ENCODE data around the gene ATP2B2.

The ATP2B2 gene

GRCh38 chr3:10455545-10455914 lies 49.9 kb downstream of the ATP2B2 start:
- no peak for TF ChIP-seq ZNF274 (IDR thresholded peaks at IDR 0.05; ENCODE audit: low read depth, low read length)
- no peak overlapping the region for H3K4me3 ChIP-seq (ENCODE audit: low read length)

- no peak overlapping the region for H3K4me3 ChIP-seq (ENCODE audit: low read length)
- TF ChIP-seq ZNF274 (IDR thresholded peaks at IDR 0.05; ENCODE audit: low read depth, low read length) = no peak
These were observed 50.4 kb downstream of the ATP2B2 start for GRCh38 chr3:10454907-10455544.

GRCh38 chr3:10453431-10454163 lies 51.8 kb downstream of the ATP2B2 start:
- no peak overlapping the region for H3K4me3 ChIP-seq (ENCODE audit: low read length)
- TF ChIP-seq ZNF274 (IDR thresholded peaks at IDR 0.05; ENCODE audit: low read depth, low read length) = no peak

- H3K4me3 ChIP-seq (ENCODE audit: low read length) = no peak overlapping the region
- TF ChIP-seq ZNF274 (IDR thresholded peaks at IDR 0.05; ENCODE audit: low read depth, low read length) = no peak
These were observed 54.6 kb downstream of the ATP2B2 start for GRCh38 chr3:10450494-10451440.

GRCh38 chr3:10449436-10449835 lies 56.0 kb downstream of the ATP2B2 start:
- H3K4me3 ChIP-seq (ENCODE audit: low read length) = no peak overlapping the region
- no peak for TF ChIP-seq ZNF274 (IDR thresholded peaks at IDR 0.05; ENCODE audit: low read depth, low read length)

GRCh38 chr3:10448544-10448943 lies 56.8 kb downstream of the ATP2B2 start:
- TF ChIP-seq ZNF274 (IDR thresholded peaks at IDR 0.05; ENCODE audit: low read depth, low read length) = no peak
- no peak overlapping the region for H3K4me3 ChIP-seq (ENCODE audit: low read length)

GRCh38 chr3:10447527-10448260 lies 57.7 kb downstream of the ATP2B2 start:
- no peak for TF ChIP-seq ZNF274 (IDR thresholded peaks at IDR 0.05; ENCODE audit: low read depth, low read length)
- H3K4me3 ChIP-seq (ENCODE audit: low read length) = no peak overlapping the region

- H3K4me3 ChIP-seq (ENCODE audit: low read length) = no peak overlapping the region
- no peak for TF ChIP-seq ZNF274 (IDR thresholded peaks at IDR 0.05; ENCODE audit: low read depth, low read length)
These were observed 58.3 kb downstream of the ATP2B2 start for GRCh38 chr3:10447110-10447509.

- H3K4me3 ChIP-seq (ENCODE audit: low read length) = no peak overlapping the region
- TF ChIP-seq ZNF274 (IDR thresholded peaks at IDR 0.05; ENCODE audit: low read depth, low read length) = no peak
These were observed 59.7 kb downstream of the ATP2B2 start for GRCh38 chr3:10445561-10446175.

- H3K4me3 ChIP-seq (ENCODE audit: low read length) = no peak overlapping the region
- TF ChIP-seq ZNF274 (IDR thresholded peaks at IDR 0.05; ENCODE audit: low read depth, low read length) = no peak
These were observed 60.9 kb downstream of the ATP2B2 start for GRCh38 chr3:10444511-10444910.

GRCh38 chr3:10444110-10444429 lies 61.3 kb downstream of the ATP2B2 start:
- TF ChIP-seq ZNF274 (IDR thresholded peaks at IDR 0.05; ENCODE audit: low read depth, low read length) = no peak
- no peak overlapping the region for H3K4me3 ChIP-seq (ENCODE audit: low read length)

GRCh38 chr3:10443272-10444109 lies 61.9 kb downstream of the ATP2B2 start:
- TF ChIP-seq ZNF274 (IDR thresholded peaks at IDR 0.05; ENCODE audit: low read depth, low read length) = no peak
- no peak overlapping the region for H3K4me3 ChIP-seq (ENCODE audit: low read length)
